Neural cell (in vitro differentiated cells): ENCODE data around the gene RACK1. TPM values are rescaled to one million over a fixed set of nuclear protein-coding genes. Genes with fewer than 3 reads are reported as not detected.

Experiments
- H2AFZ ChIP-seq: fragments of 200-600, 300-800 bp; sonication (generic), shearing (Covaris generic); 2 replicates; pipeline ENCODE4 v1.6.0; 2014; ENCODE audit warnings: low read depth, mild to moderate bottlenecking, antibody characterized with exemption, low read length, moderate library complexity
- H3F3A ChIP-seq: fragments of 200-600 bp; shearing (Covaris generic); 2 replicates; pipeline ENCODE4 v1.6.1; 2016; ENCODE audit warnings: mild to moderate bottlenecking, moderate library complexity, mixed read lengths, antibody characterized with exemption, low read length; ENCODE audit not compliant: insufficient read depth, poor library complexity, severe bottlenecking
- H3K27ac ChIP-seq: fragments of 200-600, 300-800 bp; sonication (generic), shearing (Covaris generic); 2 replicates; pipeline ENCODE4 v1.5.1; 2014; ENCODE audit warnings: mild to moderate bottlenecking, low read length, moderate library complexity
- H3K27me3 ChIP-seq: fragments of 300-800, 200-600 bp; sonication (generic), shearing (Covaris generic); 2 replicates; pipeline ENCODE4 v1.6.0; 2014; ENCODE audit warnings: mild to moderate bottlenecking, low read depth, low read length, moderate library complexity; ENCODE audit not compliant: insufficient read depth
- H3K36me3 ChIP-seq: fragments of 300-800, 200-600 bp; sonication (generic), shearing (Covaris generic); 2 replicates; pipeline ENCODE4 v1.5.1; 2014; ENCODE audit warnings: mild to moderate bottlenecking, antibody characterized with exemption, low read length, moderate library complexity; ENCODE audit not compliant: insufficient read depth
- H3K4me2 ChIP-seq: fragments of 300-800, 200-600 bp; sonication (generic), shearing (Covaris generic); 2 replicates; pipeline ENCODE4 v1.6.0; 2014; ENCODE audit warnings: mild to moderate bottlenecking, low read length
- H3K4me3 ChIP-seq: fragments of 300-800, 200-600 bp; sonication (generic), shearing (Covaris generic); 2 replicates; pipeline ENCODE4 v1.5.1; 2014; ENCODE audit warnings: mild to moderate bottlenecking, low read length, moderate library complexity
- H3K79me2 ChIP-seq: fragments of 200-600 bp; shearing (Covaris generic); replicated peaks from 2 replicates; pipeline ENCODE4 v1.6.0; 2014; ENCODE audit warnings: mild to moderate bottlenecking, low read length, moderate library complexity; ENCODE audit not compliant: insufficient read depth
- H3K9ac ChIP-seq: fragments of 300-800, 200-600 bp; sonication (generic), shearing (Covaris generic); 2 replicates; pipeline ENCODE4 v1.6.1; 2016; ENCODE audit warnings: mild to moderate bottlenecking, low read length, mixed read lengths
- H3K9me2 ChIP-seq: fragments of 200-600 bp; shearing (Covaris generic); 2 replicates; pipeline ENCODE4 v1.6.1; 2016; ENCODE audit warnings: mild to moderate bottlenecking, low read length, mixed read lengths; ENCODE audit not compliant: insufficient read depth
- H3K9me3 ChIP-seq: fragments of 200-600, 300-800 bp; sonication (generic), shearing (Covaris generic); 2 replicates; pipeline ENCODE4 v1.6.1; 2016; ENCODE audit warnings: mild to moderate bottlenecking, mixed run types, low read length, moderate library complexity, mixed read lengths
- H4K20me1 ChIP-seq: fragments of 200-600 bp; shearing (Covaris generic); 2 replicates; pipeline ENCODE4 v1.6.1; 2016; ENCODE audit warnings: mild to moderate bottlenecking, mixed run types; ENCODE audit not compliant: insufficient read depth
- CTCF ChIP-seq: fragments of 450-650 bp; IDR thresholded peaks from 2 replicates; pipeline ENCODE4 v1.5.1; 2014; ENCODE audit warnings: antibody characterized with exemption, mild to moderate bottlenecking, moderate library complexity; ENCODE audit not compliant: poor library complexity, severe bottlenecking
- EP300 ChIP-seq: fragments of 450-650 bp; conservative IDR thresholded peaks from 2 replicates; pipeline ENCODE4 v1.6.1; 2014; ENCODE audit warnings: antibody characterized with exemption, mild to moderate bottlenecking, moderate library complexity; ENCODE audit not compliant: poor library complexity, severe bottlenecking
- EZH2 ChIP-seq: fragments of 200-600, 300-800 bp; shearing (Covaris generic), sonication (generic); IDR thresholded peaks from 2 replicates; pipeline ENCODE4 v1.6.1; 2014; ENCODE audit warnings: antibody characterized with exemption, low read length, borderline replicate concordance, mild to moderate bottlenecking; ENCODE audit not compliant: insufficient read depth, poor library complexity, severe bottlenecking
- MXI1 ChIP-seq: fragments of 450-650 bp; conservative IDR thresholded peaks from 2 replicates; pipeline ENCODE4 v1.6.1; 2014; ENCODE audit warnings: antibody characterized with exemption, mild to moderate bottlenecking; ENCODE audit not compliant: poor library complexity, severe bottlenecking
- POLR2AphosphoS5 ChIP-seq: IDR thresholded peaks from 2 replicates; pipeline ENCODE4 v1.6.1; 2012
- RAD21 ChIP-seq: fragments of 450-650 bp; conservative IDR thresholded peaks from 2 replicates; pipeline ENCODE4 v1.6.1; 2014; ENCODE audit warnings: antibody characterized with exemption, mild to moderate bottlenecking, moderate library complexity
- REST ChIP-seq: IDR thresholded peaks from 2 replicates; pipeline ENCODE4 v1.6.1; 2012; ENCODE audit warnings: borderline replicate concordance
- SMC3 ChIP-seq: fragments of 450-650 bp; conservative IDR thresholded peaks from 2 replicates; pipeline ENCODE4 v1.6.1; 2014; ENCODE audit warnings: antibody characterized with exemption, mild to moderate bottlenecking, moderate library complexity; ENCODE audit not compliant: poor library complexity
- TAF1 ChIP-seq: IDR thresholded peaks from 2 replicates; pipeline ENCODE4 v1.6.1; 2012; ENCODE audit warnings: low read depth
- polyA plus RNA-seq: library from polyadenylated mRNA; depleted of rRNA; stranded (reverse); fragments of >200 nt; gene quantifications from 2 replicates; pipeline ENCODE4 v1.2.3, GENCODE V29; 2014

Gene RACK1
- polyA plus RNA-seq, 1 donor from 2014 or later, result 2,178 TPM

- Histone ChIP-seq H2AFZ (no peak overlapping the region), H3K9ac (no peak overlapping the region), H4K20me1 (no peaks in the 10 kb centered on the region), H3K79me2 (peaks cover 29% of the 10 kb centered on the region), H3K9me3 (no peaks in the 10 kb centered on the region), H3K4me2 (no peak overlapping the region), H3K27me3 (no peaks in the 10 kb centered on the region), H3K4me3 (no peak overlapping the region), H3F3A (no peaks in the 10 kb centered on the region), H3K36me3 (peaks cover 15% of the 10 kb centered on the region), H3K27ac (no peak overlapping the region), H3K9me2 (no peaks in the 10 kb centered on the region)
- TF ChIP-seq TAF1, result no peak
- TF ChIP-seq SMC3, result no peak
- TF ChIP-seq MXI1, result no peak
- no peak for TF ChIP-seq RAD21
- TF ChIP-seq EZH2, result no peak
- no peak for TF ChIP-seq REST
- TF ChIP-seq EP300, result no peak
- no peak for TF ChIP-seq CTCF
Measured at GRCh38 chr5:181239062-181239663, 4.5 kb downstream of the RACK1 start.

- no peaks in the 10 kb centered on the region for H3K9me2 ChIP-seq
- no peak overlapping the region for H2AFZ ChIP-seq
- peaks cover 24% of the 10 kb centered on the region for H3K79me2 ChIP-seq
- H3F3A ChIP-seq, result no peaks in the 10 kb centered on the region
- H3K4me3 ChIP-seq, result no peak overlapping the region
- peaks cover 15% of the 10 kb centered on the region for H3K36me3 ChIP-seq
- H3K9me3 ChIP-seq, result no peaks in the 10 kb centered on the region
- no peak overlapping the region for H3K27ac ChIP-seq
- no peak overlapping the region for H3K4me2 ChIP-seq
- no peak overlapping the region for H3K9ac ChIP-seq
- TF ChIP-seq REST (no peak), CTCF (no peak), SMC3 (no peak), EP300 (no peak), EZH2 (no peak), RAD21 (no peak), POLR2AphosphoS5 (no peak), TAF1 (no peak), MXI1 (no peak)
- no peaks in the 10 kb centered on the region for H4K20me1 ChIP-seq
- H3K27me3 ChIP-seq, result no peaks in the 10 kb centered on the region
Measured at GRCh38 chr5:181237729-181238385, 5.8 kb downstream of the RACK1 start.
